Islet precursor cell (in vitro differentiated cells): ENCODE results near the gene SH3PXD2A.

Experiments
- DNase-seq: peaks from one replicate; pipeline ENCODE4 v3.0.0-alpha.2; 2018

Gene SH3PXD2A

GRCh38 chr10:103659674-103660363, 195.6 kb downstream of the SH3PXD2A start:
- DNase-seq = no peak

GRCh38 chr10:103658049-103658577, 197.3 kb downstream of the SH3PXD2A start:
- no peak for DNase-seq

- no peak for DNase-seq
These were observed 198.2 kb downstream of the SH3PXD2A start for GRCh38 chr10:103657061-103657591.

GRCh38 chr10:103654925-103655324, 200.5 kb downstream of the SH3PXD2A start:
- DNase-seq = no peak

- DNase-seq = no peak
These were observed 201.8 kb downstream of the SH3PXD2A start for GRCh38 chr10:103653581-103654037.

- no peak for DNase-seq
These were observed 202.6 kb downstream of the SH3PXD2A start for GRCh38 chr10:103652599-103653281.

GRCh38 chr10:103651783-103652476, 203.4 kb downstream of the SH3PXD2A start:
- DNase-seq = no peak

GRCh38 chr10:103651333-103651732, 204.0 kb downstream of the SH3PXD2A start:
- DNase-seq = no peak

- no peak for DNase-seq
These were observed 205.5 kb downstream of the SH3PXD2A start for GRCh38 chr10:103649654-103650423.

- DNase-seq = no peak
These were observed 206.5 kb downstream of the SH3PXD2A start for GRCh38 chr10:103648636-103649532.

GRCh38 chr10:103648251-103648635, 207.1 kb downstream of the SH3PXD2A start:
- DNase-seq = no peak

GRCh38 chr10:103646304-103646703, 209.1 kb downstream of the SH3PXD2A start:
- no peak for DNase-seq

GRCh38 chr10:103645141-103646054, 210.0 kb downstream of the SH3PXD2A start:
- DNase-seq = peak; percentile 86

- no peak for DNase-seq
These were observed 212.0 kb downstream of the SH3PXD2A start for GRCh38 chr10:103643381-103643780.

GRCh38 chr10:103641326-103641725, 214.1 kb downstream of the SH3PXD2A start:
- DNase-seq = no peak

GRCh38 chr10:103640436-103641181, 214.8 kb downstream of the SH3PXD2A start:
- DNase-seq = no peak

- DNase-seq = no peak
These were observed 216.4 kb downstream of the SH3PXD2A start for GRCh38 chr10:103638948-103639347.

GRCh38 chr10:103637927-103638557, 217.3 kb downstream of the SH3PXD2A start:
- DNase-seq = no peak

GRCh38 chr10:103637011-103637410, 218.4 kb downstream of the SH3PXD2A start:
- no peak for DNase-seq
